GM21717 (cell line): Measurements from ENCODE around the gene CUL5.

Experiments
- ATAC-seq: cut with Tn5 transposase; IDR thresholded peaks from one replicate; pipeline ENCODE4 v1.9.1; 2021; ENCODE audit warnings: mild to moderate bottlenecking, moderate library complexity; ENCODE audit not compliant: unreplicated experiment

CUL5 gene

DNA sequence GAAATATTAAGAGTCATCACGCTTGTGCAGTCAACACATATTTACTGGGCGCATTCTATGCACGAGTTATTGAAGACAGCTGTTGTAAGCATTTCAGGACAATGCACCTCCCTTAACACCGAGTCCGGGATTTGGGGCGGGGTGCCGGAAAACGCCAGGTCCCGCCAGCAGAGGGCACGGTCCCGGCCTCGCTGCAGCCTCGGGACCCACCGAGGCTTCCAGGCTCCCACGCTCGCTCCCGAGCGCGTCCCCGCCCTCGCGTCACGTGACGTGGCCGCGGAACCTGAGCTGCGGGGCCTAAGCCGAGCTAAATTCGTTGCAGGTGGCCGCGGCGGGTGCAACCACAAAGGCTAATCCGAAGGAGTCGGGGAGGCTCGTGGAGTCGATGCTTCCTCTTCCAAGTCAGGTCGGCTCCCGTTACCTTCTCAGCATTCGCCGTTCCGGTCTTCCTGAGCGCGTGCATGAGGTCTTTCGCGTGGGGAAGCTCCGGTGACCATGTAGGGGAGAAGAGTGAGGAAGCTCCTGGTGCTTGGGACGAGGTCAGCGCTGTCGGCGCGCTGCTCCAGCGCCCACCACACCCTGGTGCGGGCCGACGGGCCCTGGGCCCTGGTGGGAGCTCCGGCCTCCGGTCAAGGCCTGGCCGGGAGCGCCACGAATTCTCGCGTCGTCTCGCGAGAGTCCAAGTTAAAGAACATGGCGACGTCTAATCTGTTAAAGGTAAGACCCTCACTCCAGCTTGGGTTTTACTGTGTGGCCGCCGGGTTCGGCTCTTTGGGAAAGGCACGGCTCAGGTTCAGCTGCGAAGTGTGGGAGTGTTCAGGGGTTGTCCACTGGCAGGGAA, at the start of gene CUL5:
CUL5 (plus strand) TSS at position 243 of the 841 bp plus-strand sequence; CDS start at position 694, 451 bp downstream.
- peak; percentile 86 for ATAC-seq

GRCh38 chr11:107961480-107961879, 47.2 kb upstream of the CUL5 start:
- ATAC-seq: no peak

GRCh38 chr11:107962181-107962580, 46.5 kb upstream of the CUL5 start:
- no peak for ATAC-seq

DNA sequence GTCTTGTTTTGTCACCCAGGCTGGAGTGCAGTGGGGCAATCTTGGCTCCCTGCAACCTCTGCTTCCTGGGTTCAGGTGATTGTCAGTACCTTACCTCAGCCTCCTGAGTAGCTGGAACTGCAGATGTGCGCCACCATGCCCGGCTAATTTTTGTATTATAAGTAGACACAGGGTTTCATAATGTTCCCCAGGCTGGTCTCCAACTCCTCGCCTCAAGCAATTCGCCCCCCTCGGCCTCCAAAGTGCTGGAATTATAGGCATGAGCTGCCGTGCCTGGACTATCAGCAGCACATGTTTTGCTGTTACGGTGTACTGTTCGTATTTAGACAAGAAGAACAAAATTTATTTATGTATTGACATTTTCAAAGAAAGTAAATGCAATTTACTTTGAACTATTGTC, 45.6 kb upstream of the CUL5 start:
- ATAC-seq: no peak

DNA sequence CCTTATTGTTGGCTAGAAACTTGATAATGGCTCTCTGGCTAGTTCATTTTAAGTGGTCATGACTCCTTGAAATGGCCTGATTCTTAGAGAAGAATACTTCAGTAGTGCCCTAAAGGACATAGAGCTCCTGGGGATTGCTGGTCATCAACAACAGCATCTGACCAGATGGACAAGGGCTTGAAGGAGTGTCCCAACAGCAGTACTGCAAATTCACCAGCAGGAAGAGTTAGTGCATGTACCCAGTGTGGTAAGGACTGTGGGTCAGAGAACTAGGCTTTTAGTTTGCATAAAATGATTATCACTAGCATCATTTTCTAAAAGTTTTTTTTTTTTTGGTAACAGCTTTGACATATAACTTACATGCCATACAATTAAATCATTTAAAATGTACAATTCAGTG, 39.5 kb upstream of the CUL5 start:
- no peak for ATAC-seq

- no peak for ATAC-seq
Measured at GRCh38 chr11:107970049-107970448, 38.6 kb upstream of the CUL5 start.

DNA sequence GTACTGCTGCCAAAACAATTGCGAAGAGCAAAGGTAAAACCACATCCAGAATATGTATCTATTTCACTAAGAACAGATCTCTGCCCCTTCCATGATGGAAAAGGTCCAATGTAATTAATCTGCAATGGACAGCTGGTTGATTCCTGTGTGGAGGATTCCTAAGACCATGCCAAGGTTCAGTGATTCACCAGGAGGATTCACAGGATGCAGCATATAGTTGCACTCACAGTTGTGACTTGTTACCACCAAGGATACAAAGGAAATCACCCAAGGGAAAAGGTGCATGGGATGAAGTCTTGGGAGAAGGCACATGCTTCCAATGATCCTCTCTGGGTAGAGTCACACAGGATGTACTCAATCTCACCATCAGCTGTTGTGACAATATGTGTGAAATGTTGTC, 35.1 kb upstream of the CUL5 start:
- no peak for ATAC-seq

DNA sequence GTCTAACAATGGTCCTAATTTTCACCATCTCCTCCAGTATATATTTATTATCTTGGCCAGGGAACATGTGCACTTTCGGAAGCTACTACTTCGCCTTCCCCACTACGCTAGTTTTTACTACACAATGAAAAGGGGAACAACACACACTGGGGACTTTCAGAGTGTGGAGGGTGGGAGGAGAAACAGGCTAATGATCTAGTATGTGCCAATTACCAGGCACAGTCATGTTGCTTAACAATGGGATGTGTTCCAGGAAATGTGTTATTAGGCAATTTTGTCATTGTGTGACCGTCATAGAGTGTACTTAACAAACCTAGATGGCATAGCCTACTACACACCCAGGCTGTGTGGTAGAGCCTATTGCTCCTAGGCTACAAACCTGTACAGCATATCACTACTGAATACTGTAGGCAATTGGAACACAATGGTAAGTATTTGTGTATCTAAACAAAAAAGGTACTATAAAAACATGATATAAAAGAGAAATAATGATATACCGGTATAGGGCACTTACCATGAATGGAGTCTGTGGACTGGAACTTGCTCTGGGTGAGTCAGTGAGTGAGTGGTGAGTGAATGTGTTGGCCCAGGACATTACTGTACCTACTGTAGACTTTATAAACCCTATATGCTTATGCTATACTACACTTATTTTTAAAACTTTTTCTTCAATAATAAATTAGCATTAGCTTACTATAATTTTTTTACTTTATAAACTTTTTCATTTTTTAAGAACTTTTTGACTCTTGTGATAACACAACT, 20.1 kb upstream of the CUL5 start:
- ATAC-seq: no peak

DNA sequence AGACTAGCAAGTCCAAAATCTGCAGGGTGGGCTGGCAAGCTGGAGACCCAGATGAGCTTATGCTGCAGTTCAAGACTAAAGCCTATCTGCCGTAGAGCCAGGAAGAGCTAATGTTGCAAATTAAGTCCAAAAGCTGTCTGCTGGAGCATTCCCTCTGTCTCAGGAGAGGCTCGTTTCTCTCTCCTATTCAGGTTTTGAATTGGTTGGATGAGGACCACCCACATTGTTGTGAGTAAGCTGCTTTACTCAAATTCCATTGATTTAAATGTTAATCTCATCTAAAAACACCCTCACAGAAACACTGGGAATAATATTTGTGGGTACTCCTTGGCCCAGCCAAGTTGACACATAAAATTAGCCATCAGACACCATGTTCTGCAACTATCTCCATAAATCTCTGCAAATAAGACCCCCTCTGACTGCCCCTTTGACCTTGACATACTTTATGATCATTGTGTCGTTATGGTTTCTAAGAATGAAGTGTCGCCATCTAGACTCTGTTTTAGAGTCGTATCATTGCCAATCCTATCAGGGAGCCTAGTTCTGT, 16.8 kb upstream of the CUL5 start:
- ATAC-seq: no peak

DNA sequence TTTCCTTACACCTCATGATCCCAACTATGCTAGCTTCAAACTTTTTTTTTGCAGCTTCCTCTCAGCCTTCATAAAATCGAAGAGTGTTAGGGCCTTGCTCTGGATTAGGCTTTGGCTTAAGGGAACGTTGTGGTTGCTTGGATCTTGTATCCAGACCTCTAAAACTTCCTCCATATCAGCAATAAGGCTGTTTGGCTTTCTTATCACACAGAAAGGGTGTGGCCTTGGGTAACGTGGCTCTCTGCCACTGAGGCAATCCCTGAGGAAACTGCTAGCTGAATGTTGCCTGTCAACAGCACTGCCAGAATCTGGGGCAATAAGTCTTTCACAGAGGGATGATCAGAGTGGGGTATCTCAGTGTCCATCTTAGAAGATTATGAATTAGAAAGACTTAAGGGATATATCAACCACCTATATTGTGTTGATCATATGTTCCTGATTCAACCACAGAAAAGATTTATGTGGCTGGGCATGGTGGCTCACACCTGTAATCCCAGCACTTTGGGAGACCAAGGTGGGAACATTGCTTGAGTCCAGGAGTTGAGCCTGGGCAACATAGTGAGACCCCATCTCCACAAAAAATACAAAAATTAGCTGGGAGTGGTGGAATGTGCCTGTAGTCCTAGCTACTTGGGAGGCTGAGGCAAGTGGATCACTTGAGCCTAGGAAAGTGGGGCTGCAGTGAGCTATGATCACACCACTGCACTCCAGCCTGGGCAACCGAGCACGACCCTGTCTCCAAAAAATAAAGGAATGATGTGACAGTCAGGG, 12.5 kb upstream of the CUL5 start:
- ATAC-seq: no peak

- ATAC-seq: no peak
Measured at GRCh38 chr11:107998761-107999160, 9.9 kb upstream of the CUL5 start.

DNA sequence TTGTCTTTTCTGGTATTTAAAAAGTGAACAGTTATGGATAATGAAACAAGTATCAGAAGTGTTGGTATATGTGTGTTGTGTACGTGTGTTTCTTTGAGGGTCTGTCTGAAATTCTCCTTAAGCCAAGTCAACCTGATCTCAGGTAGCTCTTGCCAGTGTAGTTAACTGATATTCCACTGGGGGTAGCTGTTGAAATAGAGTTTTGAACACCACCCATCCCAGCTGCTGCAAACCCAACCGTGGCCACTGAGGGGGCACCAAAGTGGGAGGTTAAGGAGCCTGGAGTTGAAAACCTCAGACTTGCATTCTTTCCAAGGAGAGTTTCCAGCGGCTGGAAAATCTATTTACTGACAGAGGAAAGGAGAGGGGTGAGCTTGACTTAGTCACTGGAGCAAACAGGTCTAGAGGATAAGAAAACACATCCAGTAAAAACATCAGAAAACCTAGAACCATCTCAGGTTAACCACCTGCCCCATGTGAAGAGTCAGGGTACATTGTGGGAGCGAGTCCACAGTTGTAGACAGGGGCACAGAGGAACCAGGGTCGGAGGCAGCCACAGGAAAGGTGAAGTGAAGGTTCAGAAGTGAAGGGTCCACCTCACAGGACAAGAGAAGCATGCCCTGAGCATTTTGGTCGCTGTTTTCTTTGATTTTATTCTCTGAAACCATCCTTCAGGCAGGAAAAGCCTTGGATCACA, 8.8 kb upstream of the CUL5 start:
- peak; percentile 92 for ATAC-seq

GRCh38 chr11:108002476-108002875, 6.2 kb upstream of the CUL5 start:
- ATAC-seq: no peak

GRCh38 chr11:108003623-108004022, 5.1 kb upstream of the CUL5 start:
- no peak for ATAC-seq

GRCh38 chr11:108007819-108008218, 879 bp upstream of the CUL5 start:
- ATAC-seq: no peak

DNA sequence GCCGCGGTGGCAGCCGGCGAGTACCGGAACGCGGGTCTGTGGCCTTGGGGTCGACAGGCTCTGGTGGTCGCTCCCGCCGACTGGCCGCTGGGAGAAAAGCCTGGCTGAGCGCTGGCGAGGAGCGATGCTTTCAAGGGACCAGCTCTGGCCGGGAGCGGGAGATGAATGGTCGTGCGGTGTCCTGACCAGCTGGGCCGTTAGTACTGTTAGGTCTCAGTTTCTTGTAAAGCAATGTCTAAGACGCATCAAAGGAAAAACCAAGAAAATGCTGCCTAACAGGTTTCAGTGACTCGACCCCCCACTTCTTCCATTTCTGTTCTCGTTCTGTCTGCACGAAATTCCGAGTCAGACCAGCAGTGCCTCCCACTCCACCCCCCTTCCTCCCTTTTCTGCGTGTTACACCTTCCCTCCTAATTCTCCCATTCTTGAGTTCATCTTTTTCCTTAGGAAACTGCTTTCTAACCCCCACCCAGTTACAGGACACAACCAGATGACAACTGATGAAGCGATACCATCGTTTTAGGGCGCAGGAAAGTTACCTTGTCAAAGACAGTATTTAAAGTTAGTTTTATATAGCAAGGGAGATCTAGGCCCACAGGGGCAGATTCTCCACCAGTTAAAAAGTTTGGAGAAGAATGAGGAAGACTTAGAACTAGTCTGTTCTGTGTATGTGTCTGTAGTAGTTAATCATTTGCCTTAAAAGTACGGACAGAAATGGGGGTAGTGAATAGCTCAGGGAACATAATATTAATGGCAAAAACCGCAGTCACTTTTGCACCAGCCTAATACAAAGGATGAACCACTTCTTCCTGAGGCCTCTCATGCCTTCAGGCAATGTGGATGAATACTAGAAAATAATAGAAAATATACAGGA, 1.0 kb downstream of the CUL5 start:
- peak; percentile 1 for ATAC-seq

- no peak for ATAC-seq
Measured at GRCh38 chr11:108012139-108012725, 3.5 kb downstream of the CUL5 start.

DNA sequence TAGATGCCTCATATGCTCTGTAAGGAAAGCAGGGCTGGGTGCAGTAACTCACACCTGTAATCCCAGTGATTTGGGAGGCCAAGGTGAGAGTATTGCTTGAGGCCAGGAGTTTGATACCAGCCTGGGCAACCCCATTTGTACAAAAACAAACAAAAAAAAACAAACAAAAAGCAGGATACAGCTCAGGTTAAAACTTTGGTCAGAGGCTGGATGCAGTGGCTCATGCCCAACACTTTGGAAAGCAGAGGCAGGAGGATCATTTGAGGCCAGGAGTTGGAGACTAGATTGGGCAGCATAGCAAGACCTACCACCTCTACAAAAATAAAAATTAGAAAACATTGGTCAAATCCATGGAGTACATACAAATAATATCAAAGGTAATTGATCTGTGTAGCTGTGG, 7.9 kb downstream of the CUL5 start:
- ATAC-seq: no peak

DNA sequence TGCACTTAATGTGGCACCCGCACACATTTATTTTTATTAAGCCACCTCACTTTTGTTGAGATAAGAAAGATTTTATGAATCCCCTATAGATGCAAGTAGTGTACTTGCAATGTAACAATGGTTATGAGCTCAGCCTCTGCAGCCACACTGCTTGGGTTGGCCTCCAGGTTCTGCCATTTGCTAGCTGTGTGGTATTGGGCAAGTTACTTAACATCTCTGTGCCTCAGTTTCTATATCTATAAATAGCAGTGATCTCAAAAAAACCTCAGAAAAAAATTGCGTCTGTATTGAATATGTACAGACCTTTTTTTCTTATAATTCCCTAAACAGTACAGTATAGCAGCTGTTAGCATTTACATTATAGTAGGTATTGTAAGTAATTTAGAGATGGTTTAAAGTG, 10.0 kb downstream of the CUL5 start:
- no peak for ATAC-seq
